BLaER1 treated with 17β-estradiol and CSF1 and Interleukin-3, amounts not matched to agents 10 nM and 100 nM (cell line): Measurements from ENCODE around the gene MT3.
A peak's percentile ranks its signal among the peaks of the same experiment; 100 is the strongest.

ENCODE experiments used
- H3K27ac ChIP-seq, 11 experiments: shearing (Covaris generic); formaldehyde crosslinking; 2 replicates each; pipeline ENCODE4 v1.8.1; 2022
- H3K27me3 ChIP-seq, 11 experiments: shearing (Covaris generic); formaldehyde crosslinking; 2 replicates each; pipeline ENCODE4 v1.8.1; 2022
- H3K36me3 ChIP-seq, 11 experiments: shearing (Covaris generic); formaldehyde crosslinking; 2 replicates each; pipeline ENCODE4 v1.8.1; 2022
- H3K4me1 ChIP-seq, 10 experiments: shearing (Covaris generic); formaldehyde crosslinking; 2 replicates each; pipeline ENCODE4 v1.8.1; 2022
- H3K4me2 ChIP-seq, 11 experiments: shearing (Covaris generic); formaldehyde crosslinking; 2 replicates each; pipeline ENCODE4 v1.8.1; 2022
- H3K4me3 ChIP-seq, 10 experiments: shearing (Covaris generic); formaldehyde crosslinking; 2 replicates each; pipeline ENCODE4 v1.8.1; 2022
- H3K9ac ChIP-seq, 11 experiments: shearing (Covaris generic); formaldehyde crosslinking; 2 replicates each; pipeline ENCODE4 v1.8.1; 2022
- H3K9me3 ChIP-seq, 11 experiments: shearing (Covaris generic); formaldehyde crosslinking; replicated peaks in 1 of 11; 2 replicates each; pipeline ENCODE4 v1.8.1; 2022
- H4K20me1 ChIP-seq, 11 experiments: shearing (Covaris generic); formaldehyde crosslinking; 2 replicates each; pipeline ENCODE4 v1.8.1; 2022
- Cebpa-rat ChIP-seq, 11 experiments: shearing (Covaris generic); IDR thresholded peaks; 2 replicates each; pipeline ENCODE4 v1.8.1; 2022

MT3 gene

GRCh38 chr16:56591377-56592060, 2.2 kb downstream of the MT3 start:
- H4K20me1 ChIP-seq, result no peaks in the 10 kb centered on the region; a peak in 1 of 22 replicates
- no peak overlapping the region for H3K27ac ChIP-seq
- H3K9me3 ChIP-seq, result peaks cover 0 to 5% (median 0%) of the 10 kb centered on the region in 11 experiments; a peak in 2 of 22 replicates
- no peak overlapping the region for H3K9ac ChIP-seq
- peaks cover 18 to 30% (median 21%) of the 10 kb centered on the region in 11 experiments for H3K27me3 ChIP-seq
- H3K4me1 ChIP-seq, result peaks cover 0 to 19% (median 7%) of the 10 kb centered on the region in 10 experiments; a peak in 13 of 20 replicates
- no peaks in the 10 kb centered on the region for H3K36me3 ChIP-seq
- no peak overlapping the region for H3K4me3 ChIP-seq
- no peak for TF ChIP-seq Cebpa-rat (IDR thresholded peaks at IDR 0.05)
- peak overlapping the region in 7 of 11 experiments; percentile 8 to 69 (median 59); a peak in 11 of 22 replicates for H3K4me2 ChIP-seq

- H3K27ac ChIP-seq, result no peak overlapping the region
- no peaks in the 10 kb centered on the region for H3K36me3 ChIP-seq
- H3K4me1 ChIP-seq, result peaks cover 0 to 19% (median 7%) of the 10 kb centered on the region in 10 experiments; a peak in 13 of 20 replicates
- H4K20me1 ChIP-seq, result no peaks in the 10 kb centered on the region; a peak in 1 of 22 replicates
- H3K9me3 ChIP-seq, result peaks cover 0 to 5% (median 0%) of the 10 kb centered on the region in 11 experiments; a peak in 3 of 22 replicates
- TF ChIP-seq Cebpa-rat (IDR thresholded peaks at IDR 0.05), result no peak
- H3K4me3 ChIP-seq, result no peak overlapping the region
- H3K4me2 ChIP-seq, result no peak overlapping the region
- no peak overlapping the region for H3K9ac ChIP-seq
- peaks cover 16 to 22% (median 18%) of the 10 kb centered on the region in 11 experiments for H3K27me3 ChIP-seq
These were observed 4.4 kb downstream of the MT3 start for GRCh38 chr16:56593573-56594291.

GRCh38 chr16:56594292-56594619, 4.9 kb downstream of the MT3 start:
- Histone ChIP-seq H3K27me3 (peaks cover 10 to 17% (median 13%) of the 10 kb centered on the region in 11 experiments), H3K4me2 (no peak overlapping the region), H3K4me1 (peaks cover 0 to 19% (median 7%) of the 10 kb centered on the region in 10 experiments; a peak in 13 of 20 replicates), H3K9me3 (peaks cover 0 to 5% (median 0%) of the 10 kb centered on the region in 11 experiments; a peak in 3 of 22 replicates), H3K36me3 (no peaks in the 10 kb centered on the region), H4K20me1 (no peaks in the 10 kb centered on the region; a peak in 1 of 22 replicates), H3K9ac (no peak overlapping the region), H3K27ac (no peak overlapping the region), H3K4me3 (no peak overlapping the region)
- no peak for TF ChIP-seq Cebpa-rat (IDR thresholded peaks at IDR 0.05)

- Histone ChIP-seq H3K9ac (no peak overlapping the region), H3K27ac (no peak overlapping the region), H3K4me2 (no peak overlapping the region), H3K9me3 (no peaks in the 10 kb centered on the region; a peak in 1 of 22 replicates), H3K4me3 (no peak overlapping the region), H3K4me1 (peaks cover 0 to 2% (median 0%) of the 10 kb centered on the region in 10 experiments; a peak in 1 of 20 replicates), H3K27me3 (no peaks in the 10 kb centered on the region), H3K36me3 (no peaks in the 10 kb centered on the region), H4K20me1 (no peaks in the 10 kb centered on the region)
- no peak for TF ChIP-seq Cebpa-rat (IDR thresholded peaks at IDR 0.05)
These were observed 11.2 kb downstream of the MT3 start for GRCh38 chr16:56600398-56600999.

- Histone ChIP-seq H3K4me1 (peaks cover 0 to 6% (median 0%) of the 10 kb centered on the region in 10 experiments; a peak in 2 of 20 replicates), H4K20me1 (no peaks in the 10 kb centered on the region), H3K9me3 (no peaks in the 10 kb centered on the region; a peak in 1 of 22 replicates), H3K9ac (no peak overlapping the region), H3K4me3 (no peak overlapping the region), H3K27me3 (no peaks in the 10 kb centered on the region), H3K27ac (no peak overlapping the region), H3K36me3 (no peaks in the 10 kb centered on the region), H3K4me2 (no peak overlapping the region)
- TF ChIP-seq Cebpa-rat (IDR thresholded peaks at IDR 0.05), result no peak
These were observed 12.0 kb downstream of the MT3 start for GRCh38 chr16:56601325-56601724.

- H3K9ac ChIP-seq, result no peak overlapping the region
- no peaks in the 10 kb centered on the region for H3K36me3 ChIP-seq
- H3K4me2 ChIP-seq, result no peak overlapping the region
- H4K20me1 ChIP-seq, result no peaks in the 10 kb centered on the region
- no peak for TF ChIP-seq Cebpa-rat (IDR thresholded peaks at IDR 0.05)
- H3K9me3 ChIP-seq, result no peaks in the 10 kb centered on the region
- no peak overlapping the region for H3K4me3 ChIP-seq
- H3K27me3 ChIP-seq, result no peaks in the 10 kb centered on the region
- peaks cover 16 to 23% (median 18%) of the 10 kb centered on the region in 10 experiments for H3K4me1 ChIP-seq
- H3K27ac ChIP-seq, result no peak overlapping the region
These were observed 14.3 kb downstream of the MT3 start for GRCh38 chr16:56603589-56603988.

- Histone ChIP-seq H3K4me3 (no peak overlapping the region), H3K9ac (no peak overlapping the region), H3K36me3 (no peaks in the 10 kb centered on the region), H3K4me2 (no peak overlapping the region), H3K27ac (no peak overlapping the region), H3K9me3 (no peaks in the 10 kb centered on the region), H3K27me3 (no peaks in the 10 kb centered on the region), H3K4me1 (peaks cover 24 to 37% (median 31%) of the 10 kb centered on the region in 10 experiments), H4K20me1 (0 out of 22 replicates have a peak, but pooled peaks cover 0 to 6% (median 0%) of the 10 kb centered on the region in 11 experiments)
- no peak for TF ChIP-seq Cebpa-rat (IDR thresholded peaks at IDR 0.05)
These were observed 15.6 kb downstream of the MT3 start for GRCh38 chr16:56604966-56605365.

GRCh38 chr16:56605475-56605874, 16.1 kb downstream of the MT3 start:
- peaks cover 29 to 42% (median 36%) of the 10 kb centered on the region in 10 experiments for H3K4me1 ChIP-seq
- H3K27me3 ChIP-seq, result no peaks in the 10 kb centered on the region
- no peaks in the 10 kb centered on the region for H3K9me3 ChIP-seq
- H3K36me3 ChIP-seq, result no peaks in the 10 kb centered on the region
- no peak for TF ChIP-seq Cebpa-rat (IDR thresholded peaks at IDR 0.05)
- H3K27ac ChIP-seq, result no peak overlapping the region
- no peak overlapping the region for H3K9ac ChIP-seq
- peak overlapping the region in 2 of 11 experiments; percentile 0 to 27; a peak in 2 of 22 replicates for H3K4me2 ChIP-seq
- no peak overlapping the region for H3K4me3 ChIP-seq
- 0 out of 22 replicates have a peak, but pooled peaks cover 0 to 6% (median 0%) of the 10 kb centered on the region in 11 experiments for H4K20me1 ChIP-seq

GRCh38 chr16:56606071-56606475, 16.7 kb downstream of the MT3 start:
- H3K9me3 ChIP-seq, result no peaks in the 10 kb centered on the region
- H4K20me1 ChIP-seq, result 0 out of 22 replicates have a peak, but pooled peaks cover 0 to 6% (median 0%) of the 10 kb centered on the region in 11 experiments
- H3K4me2 ChIP-seq, result peak overlapping the region in 1 of 11 experiments; percentile 98; a peak in 1 of 22 replicates
- H3K36me3 ChIP-seq, result no peaks in the 10 kb centered on the region
- TF ChIP-seq Cebpa-rat (IDR thresholded peaks at IDR 0.05), result no peak
- no peaks in the 10 kb centered on the region for H3K27me3 ChIP-seq
- H3K27ac ChIP-seq, result no peak overlapping the region; a peak in 1 of 22 replicates
- H3K9ac ChIP-seq, result no peak overlapping the region
- H3K4me3 ChIP-seq, result no peak overlapping the region
- peaks cover 35 to 48% (median 42%) of the 10 kb centered on the region in 10 experiments for H3K4me1 ChIP-seq
